ENCODE data around the gene RIN1.

DNA sequence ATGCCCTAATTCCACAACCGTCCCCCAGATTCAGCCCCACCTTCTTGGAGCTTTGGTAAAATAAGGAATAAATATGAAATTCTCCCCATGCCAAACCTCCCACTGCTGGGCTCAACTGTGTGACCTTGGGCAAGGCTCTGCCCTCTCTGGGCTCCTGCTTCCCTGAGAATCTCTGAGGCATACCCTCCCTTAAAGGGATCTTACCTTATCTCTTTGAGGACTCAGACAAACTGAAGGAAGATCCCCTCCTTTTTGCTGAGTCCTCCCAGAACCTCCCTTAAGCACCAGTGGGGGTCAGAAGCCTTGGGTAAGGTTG lies 22.1 kb downstream of the RIN1 start:
- no peak for TF ChIP-seq POLR2AphosphoS5 (IDR thresholded peaks at IDR 0.05)
- TF ChIP-seq, protein P1, sequence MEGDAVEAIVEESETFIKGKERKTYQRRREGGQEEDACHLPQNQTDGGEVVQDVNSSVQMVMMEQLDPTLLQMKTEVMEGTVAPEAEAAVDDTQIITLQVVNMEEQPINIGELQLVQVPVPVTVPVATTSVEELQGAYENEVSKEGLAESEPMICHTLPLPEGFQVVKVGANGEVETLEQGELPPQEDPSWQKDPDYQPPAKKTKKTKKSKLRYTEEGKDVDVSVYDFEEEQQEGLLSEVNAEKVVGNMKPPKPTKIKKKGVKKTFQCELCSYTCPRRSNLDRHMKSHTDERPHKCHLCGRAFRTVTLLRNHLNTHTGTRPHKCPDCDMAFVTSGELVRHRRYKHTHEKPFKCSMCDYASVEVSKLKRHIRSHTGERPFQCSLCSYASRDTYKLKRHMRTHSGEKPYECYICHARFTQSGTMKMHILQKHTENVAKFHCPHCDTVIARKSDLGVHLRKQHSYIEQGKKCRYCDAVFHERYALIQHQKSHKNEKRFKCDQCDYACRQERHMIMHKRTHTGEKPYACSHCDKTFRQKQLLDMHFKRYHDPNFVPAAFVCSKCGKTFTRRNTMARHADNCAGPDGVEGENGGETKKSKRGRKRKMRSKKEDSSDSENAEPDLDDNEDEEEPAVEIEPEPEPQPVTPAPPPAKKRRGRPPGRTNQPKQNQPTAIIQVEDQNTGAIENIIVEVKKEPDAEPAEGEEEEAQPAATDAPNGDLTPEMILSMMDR (IDR thresholded peaks at IDR 0.05) = no peak

All from prostate gland (tissue), 2 donors.